Fibroblast of the conjunctiva (primary cell): ENCODE results near the gene OR6B3.
"Not testable (repeated sequence)": the region's sequence is repeated elsewhere in the genome, so short reads cannot be mapped to it uniquely, and the experiment has no call there.

ENCODE experiments used
- DNase-seq: peaks from one replicate; pipeline ENCODE4 v3.0.0-alpha.2; 2010; ENCODE audit warnings: low read depth

The OR6B3 gene

GRCh38 chr2:240044096-240044495 is 9.2 kb downstream of the OR6B3 start:
- not testable (repeated sequence) for DNase-seq

- DNase-seq, result no peak
These were observed 9.9 kb downstream of the OR6B3 start for GRCh38 chr2:240043279-240043989.

- DNase-seq, result no peak
These were observed 10.6 kb downstream of the OR6B3 start for GRCh38 chr2:240042740-240043139.

- DNase-seq, result no peak
These were observed 12.0 kb downstream of the OR6B3 start for GRCh38 chr2:240041363-240041762.

GRCh38 chr2:240037358-240037757 is 16.0 kb downstream of the OR6B3 start:
- DNase-seq, result no peak

- DNase-seq, result no peak
These were observed 20.0 kb downstream of the OR6B3 start for GRCh38 chr2:240033330-240033678.

GRCh38 chr2:240032406-240033329 is 20.7 kb downstream of the OR6B3 start:
- no peak for DNase-seq

GRCh38 chr2:240030379-240031094 is 22.8 kb downstream of the OR6B3 start, which contains the start of gene OR6B2:
OR6B2 (minus strand) TSS chr2:240030429; CDS start chr2:240030429, 0 bp downstream.
- no peak for DNase-seq

GRCh38 chr2:240024766-240025165 is 28.6 kb downstream of the OR6B3 start:
- DNase-seq, result no peak

GRCh38 chr2:240023792-240024191 is 29.5 kb downstream of the OR6B3 start:
- DNase-seq, result no peak

- peak; percentile 38 for DNase-seq
These were observed 31.7 kb downstream of the OR6B3 start for GRCh38 chr2:240021488-240022104.

- no peak for DNase-seq
These were observed 35.1 kb downstream of the OR6B3 start for GRCh38 chr2:240018071-240018750.

GRCh38 chr2:240014327-240014726 is 39.0 kb downstream of the OR6B3 start:
- DNase-seq, result no peak

- DNase-seq, result no peak
These were observed 40.0 kb downstream of the OR6B3 start for GRCh38 chr2:240013343-240013742.

- no peak for DNase-seq
These were observed 50.3 kb downstream of the OR6B3 start for GRCh38 chr2:240002983-240003382.

- DNase-seq, result no peak
These were observed 52.6 kb downstream of the OR6B3 start for GRCh38 chr2:240000671-240001070.

- DNase-seq, result no peak
These were observed 55.5 kb downstream of the OR6B3 start for GRCh38 chr2:239997686-239998409.
